ENCODE measurements around the gene SCAMP4.

DNA sequence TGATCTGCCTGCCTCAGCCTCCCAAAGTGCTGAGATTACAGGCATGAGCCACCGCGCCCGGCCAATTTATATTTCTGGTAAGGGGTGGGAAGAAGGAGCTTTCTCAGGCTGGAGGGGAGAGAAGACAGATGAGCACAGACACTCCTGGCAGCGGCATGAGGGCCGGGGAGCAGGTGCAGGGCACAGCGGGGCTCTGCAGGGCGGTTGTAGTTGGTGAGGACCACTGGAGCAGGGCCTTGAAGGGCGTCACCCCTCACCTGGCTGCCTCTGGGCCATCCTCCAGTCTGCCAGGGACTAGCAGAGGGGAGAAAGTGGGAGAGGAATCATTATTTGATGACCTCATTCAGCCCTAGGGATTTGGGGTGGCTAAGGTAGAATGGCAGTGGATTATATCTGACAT is 27.2 kb downstream of the SCAMP4 start:
- TF ChIP-seq, protein P1, sequence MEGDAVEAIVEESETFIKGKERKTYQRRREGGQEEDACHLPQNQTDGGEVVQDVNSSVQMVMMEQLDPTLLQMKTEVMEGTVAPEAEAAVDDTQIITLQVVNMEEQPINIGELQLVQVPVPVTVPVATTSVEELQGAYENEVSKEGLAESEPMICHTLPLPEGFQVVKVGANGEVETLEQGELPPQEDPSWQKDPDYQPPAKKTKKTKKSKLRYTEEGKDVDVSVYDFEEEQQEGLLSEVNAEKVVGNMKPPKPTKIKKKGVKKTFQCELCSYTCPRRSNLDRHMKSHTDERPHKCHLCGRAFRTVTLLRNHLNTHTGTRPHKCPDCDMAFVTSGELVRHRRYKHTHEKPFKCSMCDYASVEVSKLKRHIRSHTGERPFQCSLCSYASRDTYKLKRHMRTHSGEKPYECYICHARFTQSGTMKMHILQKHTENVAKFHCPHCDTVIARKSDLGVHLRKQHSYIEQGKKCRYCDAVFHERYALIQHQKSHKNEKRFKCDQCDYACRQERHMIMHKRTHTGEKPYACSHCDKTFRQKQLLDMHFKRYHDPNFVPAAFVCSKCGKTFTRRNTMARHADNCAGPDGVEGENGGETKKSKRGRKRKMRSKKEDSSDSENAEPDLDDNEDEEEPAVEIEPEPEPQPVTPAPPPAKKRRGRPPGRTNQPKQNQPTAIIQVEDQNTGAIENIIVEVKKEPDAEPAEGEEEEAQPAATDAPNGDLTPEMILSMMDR (IDR thresholded peaks at IDR 0.05) = no peak
- TF ChIP-seq POLR2AphosphoS5 (IDR thresholded peaks at IDR 0.05) = no peak
- no peak for TF ChIP-seq POLR2A (IDR thresholded peaks at IDR 0.05)
- no peak for TF ChIP-seq EP300 (IDR thresholded peaks at IDR 0.05)
